HepG2 (cell line): ENCODE data around the gene DDX46.
"Not testable (repeated sequence)": the region's sequence is repeated elsewhere in the genome, so short reads cannot be mapped to it uniquely, and the experiment has no call there.

ENCODE experiments used
- EP300 ChIP-seq, 3 experiments: sonication (generic) in 1 of 3; formaldehyde crosslinking in 1 of 3; IDR thresholded peaks; 2 replicates each; pipeline versions ENCODE4 v1.5.1 to v1.6.1; 2011 to 2020; ENCODE audit warnings: low read depth in 2 of 3, low read length in 2 of 3, borderline replicate concordance in 1 of 3, improper control_type of control experiment in 1 of 3, mild to moderate bottlenecking in 1 of 3, missing genetic modification reagents in 1 of 3, moderate library complexity in 1 of 3
- PAF1 ChIP-seq: IDR thresholded peaks from 2 replicates; pipeline ENCODE4 v1.6.1; 2016; ENCODE audit warnings: missing genetic modification reagents, missing compliant biosample characterization
- RAD51 ChIP-seq: fragments of 450-650 bp; IDR thresholded peaks from 2 replicates; pipeline ENCODE4 v1.6.1; 2016; ENCODE audit warnings: borderline replicate concordance
- ZNF333 ChIP-seq: sonication (generic); formaldehyde crosslinking; IDR thresholded peaks from 2 replicates; pipeline ENCODE4 v1.4.0; 2020; ENCODE audit warnings: mild to moderate bottlenecking, missing genetic modification reagents, borderline replicate concordance
- TF ChIP-seq, protein P1 (sequence below): sonication (generic); formaldehyde crosslinking; IDR thresholded peaks from 2 replicates; pipeline ENCODE4 v1.4.0; 2020; ENCODE audit warnings: missing genetic modification reagents

DNA sequence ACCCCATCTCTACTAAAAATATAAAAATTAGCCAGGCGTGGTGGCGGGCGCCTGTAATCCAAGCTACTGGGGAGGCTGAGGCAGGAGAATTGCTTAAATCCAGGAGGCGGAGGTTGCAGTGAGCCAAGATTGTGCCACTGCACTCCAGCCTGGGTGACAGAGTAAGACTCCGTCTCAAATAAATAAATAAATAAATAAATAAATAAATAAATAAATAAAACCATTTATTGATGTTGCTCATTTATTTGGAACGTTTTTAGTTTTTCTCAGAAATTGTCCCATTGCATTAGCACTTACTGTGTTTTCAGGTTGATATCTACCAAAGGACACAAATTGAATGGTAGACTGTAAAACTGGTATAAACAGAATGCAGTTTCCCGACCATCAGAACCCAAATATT, 97.9 kb downstream of the DDX46 start:
- TF ChIP-seq ZNF333 (CRISPR knock-in tag); PAF1 (CRISPR knock-in tag); RAD51; EP300 (IDR thresholded peaks at IDR 0.05; ENCODE audit: low read depth in 2 of 2, low read length in 2 of 2); EP300 (CRISPR knock-in tag; IDR thresholded peaks at IDR 0.05; ENCODE audit: borderline replicate concordance): not testable (repeated sequence)
- TF ChIP-seq, protein P1, sequence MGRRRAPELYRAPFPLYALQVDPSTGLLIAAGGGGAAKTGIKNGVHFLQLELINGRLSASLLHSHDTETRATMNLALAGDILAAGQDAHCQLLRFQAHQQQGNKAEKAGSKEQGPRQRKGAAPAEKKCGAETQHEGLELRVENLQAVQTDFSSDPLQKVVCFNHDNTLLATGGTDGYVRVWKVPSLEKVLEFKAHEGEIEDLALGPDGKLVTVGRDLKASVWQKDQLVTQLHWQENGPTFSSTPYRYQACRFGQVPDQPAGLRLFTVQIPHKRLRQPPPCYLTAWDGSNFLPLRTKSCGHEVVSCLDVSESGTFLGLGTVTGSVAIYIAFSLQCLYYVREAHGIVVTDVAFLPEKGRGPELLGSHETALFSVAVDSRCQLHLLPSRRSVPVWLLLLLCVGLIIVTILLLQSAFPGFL (CRISPR knock-in tag): not testable (repeated sequence)
